ENCODE data around the gene SCAMP2.
"Not testable (repeated sequence)": the region's sequence is repeated elsewhere in the genome, so short reads cannot be mapped to it uniquely, and the experiment has no call there.

Gene SCAMP2

GRCh38 chr15:74889883-74890664, 16.9 kb upstream of the SCAMP2 start, which contains the start of gene MPI:
TSS of gene MPI (plus strand) at chr15:74890042. CDS start at chr15:74890074, 32 bp downstream.
- DNase-seq: peak; percentile 80

- DNase-seq: no peak
These were observed 16.3 kb upstream of the SCAMP2 start for GRCh38 chr15:74889390-74889882.

GRCh38 chr15:74888716-74889115, 15.6 kb upstream of the SCAMP2 start:
- no peak for DNase-seq

- DNase-seq: not testable (repeated sequence)
These were observed 14.5 kb upstream of the SCAMP2 start for GRCh38 chr15:74887537-74888193.

GRCh38 chr15:74885461-74885860, 12.3 kb upstream of the SCAMP2 start:
- DNase-seq: no peak

GRCh38 chr15:74884428-74885223, 11.5 kb upstream of the SCAMP2 start:
- no peak for DNase-seq

- DNase-seq: no peak
These were observed 9.4 kb upstream of the SCAMP2 start for GRCh38 chr15:74882528-74882927.

- DNase-seq: no peak
These were observed 5.1 kb upstream of the SCAMP2 start for GRCh38 chr15:74878273-74878672.

- DNase-seq: no peak
These were observed 725 bp upstream of the SCAMP2 start for GRCh38 chr15:74873756-74874424.

GRCh38 chr15:74872702-74873035, 496 bp downstream of the SCAMP2 start:
- DNase-seq: no peak

- DNase-seq: no peak
These were observed 2.5 kb downstream of the SCAMP2 start for GRCh38 chr15:74870436-74871215.

GRCh38 chr15:74869726-74870407, 3.3 kb downstream of the SCAMP2 start:
- no peak for DNase-seq

- DNase-seq: no peak
These were observed 3.8 kb downstream of the SCAMP2 start for GRCh38 chr15:74869372-74869725.

- no peak for DNase-seq
These were observed 5.1 kb downstream of the SCAMP2 start for GRCh38 chr15:74868059-74868458.

GRCh38 chr15:74867466-74868038, 5.6 kb downstream of the SCAMP2 start:
- no peak for DNase-seq

- DNase-seq: no peak
These were observed 7.1 kb downstream of the SCAMP2 start for GRCh38 chr15:74866090-74866489.

GRCh38 chr15:74865316-74865715, 7.8 kb downstream of the SCAMP2 start:
- DNase-seq: no peak

- no peak for DNase-seq
These were observed 8.9 kb downstream of the SCAMP2 start for GRCh38 chr15:74864296-74864695.

GRCh38 chr15:74863239-74864056, 9.7 kb downstream of the SCAMP2 start:
- DNase-seq: no peak

- DNase-seq: no peak
These were observed 14.8 kb downstream of the SCAMP2 start for GRCh38 chr15:74858369-74858740.

Data from T-helper 9 cell (primary cell).